Islet of Langerhans (tissue), 1 donor: ENCODE results near the gene PPP2R2D.

Source experiments
- FAIRE-seq: peaks from one replicate; lab custom pipeline; 2011; peaks lifted over from hg19 to GRCh38; lab: Jason Lieb, UNC

The PPP2R2D gene

GRCh38 chr10:131900350-131901152 lies at the start of gene PPP2R2D:
PPP2R2D (plus strand) TSS chr10:131901008; CDS start chr10:131901149, 141 bp downstream.
- no peak for FAIRE-seq

GRCh38 chr10:131851346-131851745 lies 49.5 kb upstream of the PPP2R2D start:
- FAIRE-seq, result no peak

- no peak for FAIRE-seq
These were observed 48.5 kb upstream of the PPP2R2D start for GRCh38 chr10:131852176-131852822.

- no peak for FAIRE-seq
These were observed 47.8 kb upstream of the PPP2R2D start for GRCh38 chr10:131852823-131853609.

- FAIRE-seq, result no peak
These were observed 47.2 kb upstream of the PPP2R2D start for GRCh38 chr10:131853610-131853964.

DNA sequence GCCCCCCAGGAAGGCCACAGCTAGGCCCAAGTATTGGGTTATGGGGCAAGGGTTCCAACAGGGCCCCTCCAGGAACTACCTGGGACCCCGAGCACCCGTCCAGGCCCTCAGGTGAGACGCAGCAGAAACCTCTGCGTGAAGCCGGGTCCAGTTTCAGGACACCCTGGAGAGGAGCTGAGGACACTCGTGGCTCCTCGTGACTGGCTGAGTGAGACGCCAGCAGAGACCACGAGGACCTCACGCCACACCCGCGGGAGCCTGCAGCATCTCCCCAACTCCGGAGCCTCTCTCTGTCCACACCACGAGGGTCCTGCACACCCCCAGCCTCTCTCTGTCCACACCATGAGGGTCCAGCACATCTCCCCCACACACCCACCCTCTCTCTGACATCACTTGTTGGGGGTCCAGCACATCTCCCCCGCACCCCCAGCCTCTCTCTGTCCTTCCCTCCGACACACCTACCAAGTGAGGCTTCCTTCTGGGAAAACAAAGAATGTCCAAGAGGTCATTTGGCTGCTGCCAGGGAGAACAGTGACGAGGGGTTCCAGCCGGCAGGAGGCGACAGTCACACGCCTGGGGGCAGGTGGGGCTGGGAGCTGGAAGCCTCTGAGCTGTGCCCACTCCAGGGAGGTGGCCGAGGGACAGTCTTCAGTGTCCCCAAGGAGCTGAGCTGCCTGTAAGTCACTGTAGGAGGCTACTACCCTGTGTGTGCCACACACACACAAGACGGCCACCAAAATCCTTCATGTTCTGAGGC lies 46.1 kb upstream of the PPP2R2D start:
- FAIRE-seq, result no peak

GRCh38 chr10:131855461-131856401 lies 45.1 kb upstream of the PPP2R2D start:
- FAIRE-seq, result no peak

DNA sequence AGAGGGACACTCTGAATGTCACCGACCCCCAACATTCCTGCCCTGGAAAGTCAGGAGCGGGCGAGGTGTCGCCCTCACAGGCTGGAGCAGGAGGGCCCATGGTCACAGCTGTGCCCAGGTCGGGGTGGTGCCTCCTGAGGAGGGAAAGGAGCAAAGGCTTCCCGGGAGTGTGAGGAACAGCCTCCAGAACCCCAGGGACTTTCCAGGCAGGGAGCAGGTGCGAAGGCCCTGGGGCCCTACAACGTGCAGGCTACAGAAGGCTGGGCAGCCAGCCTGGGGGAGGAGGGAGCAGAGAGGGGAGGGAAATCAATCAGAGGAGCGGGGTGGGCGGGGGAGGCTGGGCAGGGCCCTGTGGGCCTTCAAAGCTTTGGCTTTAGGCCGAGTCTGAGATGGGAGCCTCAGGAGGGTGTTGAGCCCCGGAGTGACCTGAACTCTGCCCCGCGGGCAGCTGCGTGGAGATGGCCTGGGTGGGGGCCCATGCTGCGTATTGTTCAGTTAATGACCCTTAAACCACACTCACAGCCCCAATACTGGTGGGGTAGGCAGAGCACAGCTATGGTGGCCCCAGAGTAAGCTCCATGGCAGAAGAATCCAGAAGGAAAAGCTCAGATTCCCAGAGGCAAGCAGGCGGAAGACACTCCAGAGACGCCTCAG lies 44.2 kb upstream of the PPP2R2D start:
- no peak for FAIRE-seq

DNA sequence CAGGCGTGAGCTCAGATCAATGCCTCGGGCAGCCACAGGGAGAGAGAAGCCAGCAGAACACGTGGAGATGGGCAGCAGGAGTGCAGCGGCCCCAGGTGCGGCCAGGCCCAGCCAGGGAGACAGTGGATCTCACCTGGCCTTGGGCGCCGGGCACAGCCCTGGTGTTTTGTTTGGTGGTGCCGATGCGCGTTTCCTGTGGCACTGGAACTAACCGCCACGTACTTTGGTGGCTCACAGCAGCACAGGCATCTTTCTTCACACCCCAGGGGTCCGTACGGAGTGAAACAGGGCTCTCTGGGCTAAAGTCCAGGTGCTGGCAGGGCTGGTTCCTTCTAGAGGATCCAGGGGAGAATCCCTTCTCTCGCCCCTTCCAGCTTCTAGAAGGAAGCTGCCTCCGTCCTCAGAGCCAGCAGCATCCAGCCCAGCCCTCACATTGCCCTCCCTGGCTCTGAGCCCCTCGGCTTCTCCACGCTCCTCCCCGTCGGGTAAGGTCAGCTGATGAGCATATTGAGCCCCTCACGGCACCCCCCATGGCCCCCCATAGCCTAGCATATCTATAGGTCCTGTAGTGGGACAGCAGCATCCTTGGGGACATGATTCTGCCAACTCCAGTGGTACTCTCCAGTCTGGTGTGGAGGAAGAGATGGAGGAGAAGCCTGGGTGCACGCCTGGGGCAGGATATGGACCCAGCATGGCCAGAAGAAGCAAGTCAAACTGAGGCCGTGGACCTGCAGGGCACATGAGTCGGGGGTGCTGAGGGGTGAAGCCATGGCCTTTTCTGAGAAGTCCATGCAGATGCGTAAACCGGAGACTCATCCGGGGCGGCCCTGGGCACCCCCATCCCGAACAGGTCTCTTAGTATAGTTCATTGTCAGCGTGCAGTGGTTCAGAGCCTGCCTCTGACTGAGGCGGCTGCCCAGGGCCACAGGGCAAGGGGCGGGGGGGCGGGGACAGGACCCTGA lies 43.4 kb upstream of the PPP2R2D start:
- no peak for FAIRE-seq

- no peak for FAIRE-seq
These were observed 42.7 kb upstream of the PPP2R2D start for GRCh38 chr10:131858118-131858515.

GRCh38 chr10:131858583-131859340 lies 42.0 kb upstream of the PPP2R2D start:
- FAIRE-seq, result no peak

DNA sequence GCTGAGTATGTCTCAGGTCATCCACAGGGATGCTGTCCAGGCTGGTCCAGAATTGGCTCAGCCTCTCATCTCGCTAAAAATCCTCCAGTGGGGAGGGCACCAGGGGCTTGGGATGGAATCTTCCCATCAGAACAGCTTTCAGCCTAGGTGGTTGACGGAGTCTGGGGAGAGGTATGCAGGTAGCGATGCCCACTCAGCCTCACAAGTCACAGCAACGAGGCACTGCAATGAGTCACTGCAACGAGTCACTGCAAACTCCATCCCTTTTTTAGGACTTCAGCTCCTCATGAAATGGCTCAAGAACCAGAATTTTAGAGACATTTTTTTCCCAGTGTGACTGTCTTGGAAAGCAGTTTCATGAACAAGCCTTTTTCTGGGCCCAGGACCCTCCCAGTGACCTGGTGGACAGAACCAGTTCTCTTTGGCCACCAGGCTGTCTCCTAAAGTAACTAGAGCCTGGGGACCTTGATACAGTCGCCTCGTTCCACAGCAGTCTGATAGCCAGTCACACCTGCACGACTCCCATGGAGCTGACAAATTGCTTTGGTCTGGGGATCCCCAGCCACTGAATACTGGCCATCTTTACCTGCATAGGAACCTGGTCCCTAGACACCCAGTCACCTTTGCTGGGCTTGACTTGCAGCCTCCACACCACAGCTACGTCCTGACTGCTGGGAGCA lies 41.3 kb upstream of the PPP2R2D start:
- FAIRE-seq, result no peak

DNA sequence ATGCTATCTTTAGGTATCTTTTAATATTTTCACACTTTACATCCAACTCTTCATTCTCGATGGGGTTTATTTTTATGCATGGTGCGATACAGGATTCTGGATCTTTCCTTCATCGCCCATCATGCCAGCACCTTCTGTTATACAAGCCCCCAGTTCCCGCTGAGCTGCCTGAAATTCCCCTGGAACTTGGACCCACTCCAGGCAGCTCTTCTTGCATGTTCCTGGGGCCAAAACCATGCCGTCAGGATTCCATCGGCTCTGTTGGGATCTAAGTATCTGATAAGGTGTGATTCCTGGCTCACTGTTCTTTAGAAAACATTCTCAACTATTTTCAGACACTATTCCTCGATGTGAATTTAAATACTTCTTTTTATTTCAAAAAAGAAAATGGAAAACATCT lies 40.5 kb upstream of the PPP2R2D start:
- no peak for FAIRE-seq

- FAIRE-seq, result no peak
These were observed 39.9 kb upstream of the PPP2R2D start for GRCh38 chr10:131860806-131861440.

- no peak for FAIRE-seq
These were observed 38.3 kb upstream of the PPP2R2D start for GRCh38 chr10:131862548-131862947.

DNA sequence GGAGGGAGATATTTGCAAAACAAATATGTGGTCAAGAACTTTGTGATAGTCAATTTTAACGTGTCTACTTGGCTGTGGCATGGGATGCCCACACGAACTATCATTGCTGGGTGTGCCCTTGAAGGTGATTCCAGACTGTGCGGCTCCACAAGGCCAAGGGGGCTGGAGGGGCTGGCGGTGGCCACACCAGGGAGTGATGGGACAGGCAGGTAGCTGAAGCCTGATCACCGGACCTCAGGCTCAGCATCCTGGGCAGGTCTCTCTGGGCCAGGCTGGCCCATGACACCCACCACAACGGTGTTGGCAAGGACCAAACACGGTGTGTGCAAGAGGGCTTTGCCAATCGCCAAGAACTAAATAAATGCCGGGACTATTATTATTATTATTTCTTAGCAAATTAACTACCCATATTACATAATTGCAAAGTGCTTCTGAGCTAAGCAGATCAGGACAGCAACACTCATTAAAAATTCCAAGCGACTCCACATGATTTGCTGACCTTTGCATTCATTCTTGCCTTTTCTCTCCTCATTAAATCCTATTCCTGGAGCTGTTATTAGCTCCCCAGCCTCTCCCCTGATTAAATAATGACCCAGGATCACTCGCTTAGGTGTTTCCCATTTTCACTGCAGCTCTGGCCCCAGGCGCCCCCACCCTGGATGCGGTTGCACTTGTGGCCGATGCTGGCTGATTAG lies 35.4 kb upstream of the PPP2R2D start:
- FAIRE-seq, result no peak

- no peak for FAIRE-seq
These were observed 34.1 kb upstream of the PPP2R2D start for GRCh38 chr10:131866673-131867072.
